Mammary epithelial cell (primary cell): ENCODE measurements around the gene AASDH.

Experiments used
- EZH2 ChIP-seq: IDR thresholded peaks from 2 replicates; pipeline ENCODE4 v1.6.1; 2012; ENCODE audit warnings: low read length, inconsistent platforms, borderline replicate concordance
- TF ChIP-seq, protein P1 (sequence below), 2 donors: IDR thresholded peaks in 1 of 2; conservative IDR thresholded peaks in 1 of 2; 2 replicates each; pipeline ENCODE4 v1.5.1; 2011 to 2012; ENCODE audit warnings: inconsistent platforms in 2 of 2, low read length in 2 of 2, mild to moderate bottlenecking in 2 of 2, control low read depth in 1 of 2, low read depth in 1 of 2; ENCODE audit not compliant: insufficient read depth in 1 of 2; ENCODE audit errors: extremely low read depth in 1 of 2

DNA sequence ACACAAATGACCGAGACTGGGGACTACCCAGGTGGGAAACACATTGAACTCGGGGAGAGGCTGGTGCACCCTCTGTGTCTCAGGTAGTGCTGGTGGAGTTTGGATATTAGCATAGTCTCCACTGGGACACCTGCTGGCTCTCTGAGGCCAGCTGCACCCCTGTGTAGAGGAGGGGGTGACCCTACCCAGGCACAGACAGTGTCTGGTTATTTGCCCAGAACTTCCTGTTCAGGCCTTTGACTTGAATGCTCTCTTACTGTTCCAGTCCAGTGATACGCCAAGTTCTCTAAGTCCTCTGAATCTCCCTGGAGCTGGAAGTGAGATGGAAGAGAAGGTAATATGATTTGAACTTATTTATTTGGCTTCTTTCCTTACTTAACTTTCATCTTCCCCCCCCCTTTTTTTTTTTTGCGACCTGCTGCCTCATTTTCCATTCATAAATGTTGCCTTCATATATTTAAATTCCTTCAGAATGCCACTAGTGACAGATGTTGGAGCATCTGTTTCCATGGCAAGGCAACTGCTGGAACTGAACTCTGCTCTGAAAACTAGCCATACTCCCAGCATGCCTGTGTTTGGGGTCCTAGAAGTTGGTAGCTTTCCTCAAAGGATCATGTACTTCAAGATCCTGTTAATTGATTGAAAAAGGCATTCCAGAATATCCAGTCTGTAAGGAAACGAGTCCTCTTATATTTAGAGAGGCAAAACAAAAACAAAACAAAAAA lies 76.7 kb downstream of the AASDH start:
- TF ChIP-seq, protein P1, sequence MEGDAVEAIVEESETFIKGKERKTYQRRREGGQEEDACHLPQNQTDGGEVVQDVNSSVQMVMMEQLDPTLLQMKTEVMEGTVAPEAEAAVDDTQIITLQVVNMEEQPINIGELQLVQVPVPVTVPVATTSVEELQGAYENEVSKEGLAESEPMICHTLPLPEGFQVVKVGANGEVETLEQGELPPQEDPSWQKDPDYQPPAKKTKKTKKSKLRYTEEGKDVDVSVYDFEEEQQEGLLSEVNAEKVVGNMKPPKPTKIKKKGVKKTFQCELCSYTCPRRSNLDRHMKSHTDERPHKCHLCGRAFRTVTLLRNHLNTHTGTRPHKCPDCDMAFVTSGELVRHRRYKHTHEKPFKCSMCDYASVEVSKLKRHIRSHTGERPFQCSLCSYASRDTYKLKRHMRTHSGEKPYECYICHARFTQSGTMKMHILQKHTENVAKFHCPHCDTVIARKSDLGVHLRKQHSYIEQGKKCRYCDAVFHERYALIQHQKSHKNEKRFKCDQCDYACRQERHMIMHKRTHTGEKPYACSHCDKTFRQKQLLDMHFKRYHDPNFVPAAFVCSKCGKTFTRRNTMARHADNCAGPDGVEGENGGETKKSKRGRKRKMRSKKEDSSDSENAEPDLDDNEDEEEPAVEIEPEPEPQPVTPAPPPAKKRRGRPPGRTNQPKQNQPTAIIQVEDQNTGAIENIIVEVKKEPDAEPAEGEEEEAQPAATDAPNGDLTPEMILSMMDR (conservative IDR thresholded peaks at IDR 0.05 in 1 of 2, IDR thresholded peaks at IDR 0.05 in 1 of 2; ENCODE audit: extremely low read depth in 1 of 2, insufficient read depth in 1 of 2, low read depth in 1 of 2, low read length in 2 of 2) = no peak
- TF ChIP-seq EZH2 = no peak
